ENCODE results near the gene NTRK2.

- TF ChIP-seq CTCF (IDR thresholded peaks at IDR 0.05; ENCODE audit: poor library complexity) = no peak
- TF ChIP-seq EZH2 (IDR thresholded peaks at IDR 0.05; ENCODE audit: borderline replicate concordance) = no peak
Measured at GRCh38 chr9:84789463-84789830, 119.9 kb downstream of the NTRK2 start.

Data from hepatocyte (in vitro differentiated cells).